Measurements from ENCODE around the gene TMEM151B. TPM values are rescaled to one million over a fixed set of nuclear protein-coding genes. Genes with fewer than 3 reads are reported as not detected.

The TMEM151B gene
- polyA plus RNA-seq, 2 of the 4 experiments (the other 2 are of a cell fraction), result 0.01 TPM; not detected in 1

GRCh38 chr6:44260451-44261297 lies 9.6 kb upstream of the TMEM151B start:
- Histone ChIP-seq H3K4me1 (peaks cover 32% of the 10 kb centered on the region), H3K9me3 (no peaks in the 10 kb centered on the region), H3K27ac (no peak overlapping the region), H3K4me3 (no peak overlapping the region), H3K4me2 (no peak overlapping the region)
- ChIA-PET CTCF (interaction anchor here (1.3 to 2.7 kb wide), 2 partner anchors 26 to 78 kb away, joined by 4 to 13 read pairs; no protein-coding TSS in a partner anchor), POLR2A (no interaction called here)
- ATAC-seq (no peak), DNase-seq (ENCODE audit: low read depth in 1 of 2, low spot score in 1 of 2) (no peak), FAIRE-seq (no peak)
- no peak for TF ChIP-seq RNF2 (IDR thresholded peaks at IDR 0.05; ENCODE audit: borderline replicate concordance, low read depth)
- TF ChIP-seq PBX3 (IDR thresholded peaks at IDR 0.05), result no peak
- TF ChIP-seq EP300 (IDR thresholded peaks at IDR 0.05), result no peak
- TF ChIP-seq HOXB5 (CRISPR knock-in tag; IDR thresholded peaks at IDR 0.05), result no peak
- TF ChIP-seq CBX8 (IDR thresholded peaks at IDR 0.05), result no peak
- TF ChIP-seq SREBF2 (IDR thresholded peaks at IDR 0.05), result no peak
- TF ChIP-seq CHD2 (IDR thresholded peaks at IDR 0.05; ENCODE audit: low read length, partially characterized antibody), result no peak
- no peak for TF ChIP-seq GATA3 (IDR thresholded peaks at IDR 0.05; ENCODE audit: borderline replicate concordance)
- TF ChIP-seq POLR2A (IDR thresholded peaks at IDR 0.05; ENCODE audit: low read length), result no peak
- no peak for TF ChIP-seq MAZ (IDR thresholded peaks at IDR 0.05; ENCODE audit: borderline replicate concordance, low read depth, low read length)
- no peak for TF ChIP-seq CTCF (IDR thresholded peaks at IDR 0.05)
- TF ChIP-seq ZNF302 (CRISPR knock-in tag; IDR thresholded peaks at IDR 0.05), result no peak
- no peak for TF ChIP-seq E2F6 (IDR thresholded peaks at IDR 0.05; ENCODE audit: borderline replicate concordance, low read depth)
- no peak for TF ChIP-seq MYC (IDR thresholded peaks at IDR 0.05; ENCODE audit: borderline replicate concordance, low read length)
- no peak for TF ChIP-seq HES2 (IDR thresholded peaks at IDR 0.05)
- TF ChIP-seq CHD4 (IDR thresholded peaks at IDR 0.05; ENCODE audit: borderline replicate concordance), result no peak
- TF ChIP-seq ZC3H11A (IDR thresholded peaks at IDR 0.05), result no peak
- WGBS (ENCODE audit: missing lambda C conversion rate), result 81% methylated on average over 6 of the region's 6 CpGs

DNA sequence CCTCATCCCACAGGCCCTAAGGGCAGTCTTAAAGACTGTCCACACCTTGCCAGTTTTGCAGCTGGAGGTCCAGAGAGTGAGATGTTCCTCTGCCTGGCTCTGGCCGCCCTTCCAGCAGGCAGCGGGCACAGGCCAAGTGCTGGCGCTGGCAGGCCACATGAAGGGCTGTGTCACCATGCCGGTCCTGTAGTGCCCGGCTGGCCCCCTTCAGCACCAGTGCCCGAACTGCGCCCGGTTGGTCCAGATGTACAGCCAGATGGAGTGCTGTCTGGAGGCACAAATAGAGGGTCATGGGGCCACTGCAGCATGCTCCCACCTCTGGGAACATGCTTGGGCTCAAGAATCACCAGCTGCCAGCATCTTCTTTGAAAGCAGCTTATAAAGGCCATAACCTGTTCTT lies 8.7 kb upstream of the TMEM151B start:
- FAIRE-seq (no peak), ATAC-seq (no peak), DNase-seq (ENCODE audit: low read depth in 1 of 2, low spot score in 1 of 2) (no peak)
- H3K9me3 ChIP-seq, result no peaks in the 10 kb centered on the region
- H3K4me1 ChIP-seq, result peaks cover 27% of the 10 kb centered on the region
- CTCF ChIA-PET, result interaction anchor here (1.0 to 2.7 kb wide), 6 partner anchors 8 to 77 kb away, joined by 3 to 13 read pairs (median 4); no protein-coding TSS in a partner anchor
- no peak overlapping the region for H3K27ac ChIP-seq
- TF ChIP-seq PHF8 (IDR thresholded peaks at IDR 0.05; ENCODE audit: borderline replicate concordance, low read depth) (no peak), TFCP2L1 (CRISPR knock-in tag; IDR thresholded peaks at IDR 0.05) (no peak), HMGXB4 (CRISPR knock-in tag; IDR thresholded peaks at IDR 0.05; ENCODE audit: borderline replicate concordance) (no peak), RNF2 (IDR thresholded peaks at IDR 0.05; ENCODE audit: borderline replicate concordance, low read depth) (no peak), MYC (IDR thresholded peaks at IDR 0.05; ENCODE audit: borderline replicate concordance, low read length) (no peak)
- WGBS (ENCODE audit: missing lambda C conversion rate), result no CpG with 5 or more reads among the region's 8 CpGs
- H3K4me3 ChIP-seq, result no peak overlapping the region
- POLR2A ChIA-PET, result no interaction called here
- no peak overlapping the region for H3K4me2 ChIP-seq
